Measurements from ENCODE around the gene MTRF1.

DNA sequence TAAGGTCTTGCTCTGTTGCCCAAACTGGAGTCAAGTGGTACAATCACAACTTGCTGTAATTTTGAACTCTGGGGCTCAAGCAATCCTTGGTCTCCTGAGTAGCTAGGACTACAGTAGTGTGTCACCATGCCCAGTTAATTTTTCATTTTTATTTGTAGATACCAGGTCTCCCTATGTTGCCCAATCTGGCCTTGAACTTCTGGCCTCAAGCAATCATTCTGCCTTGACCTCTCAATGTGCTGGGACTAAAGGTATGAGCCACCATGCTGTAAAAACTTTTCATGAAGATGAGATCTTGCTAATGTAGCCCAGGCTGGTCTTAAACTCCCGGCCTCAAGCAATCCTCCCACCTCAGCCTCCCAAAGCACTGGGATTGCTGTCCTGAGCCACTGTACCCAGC is 32.6 kb upstream of the MTRF1 start:
- TF ChIP-seq POLR2AphosphoS5 (IDR thresholded peaks at IDR 0.05; ENCODE audit: low read depth, low read length) (no peak), POLR2A (IDR thresholded peaks at IDR 0.05; ENCODE audit: low read depth, low read length) (no peak), TAF1 (IDR thresholded peaks at IDR 0.05; ENCODE audit: borderline replicate concordance, low read depth, low read length) (no peak)

Data from GM12892 (cell line).